Epithelial cell of prostate (primary cell): ENCODE data around the gene SBNO2.
A peak's percentile ranks its signal among the peaks of the same experiment; 100 is the strongest.

Experiments used
- DNase-seq: peaks from one replicate; pipeline ENCODE4 v3.0.0-alpha.2; 2011; ENCODE audit warnings: low read depth, low spot score
- H3K27ac ChIP-seq: fragments of 450-650 bp; 2 replicates; pipeline ENCODE4 v1.5.1; 2017; ENCODE audit warnings: mild to moderate bottlenecking

The SBNO2 gene

DNA sequence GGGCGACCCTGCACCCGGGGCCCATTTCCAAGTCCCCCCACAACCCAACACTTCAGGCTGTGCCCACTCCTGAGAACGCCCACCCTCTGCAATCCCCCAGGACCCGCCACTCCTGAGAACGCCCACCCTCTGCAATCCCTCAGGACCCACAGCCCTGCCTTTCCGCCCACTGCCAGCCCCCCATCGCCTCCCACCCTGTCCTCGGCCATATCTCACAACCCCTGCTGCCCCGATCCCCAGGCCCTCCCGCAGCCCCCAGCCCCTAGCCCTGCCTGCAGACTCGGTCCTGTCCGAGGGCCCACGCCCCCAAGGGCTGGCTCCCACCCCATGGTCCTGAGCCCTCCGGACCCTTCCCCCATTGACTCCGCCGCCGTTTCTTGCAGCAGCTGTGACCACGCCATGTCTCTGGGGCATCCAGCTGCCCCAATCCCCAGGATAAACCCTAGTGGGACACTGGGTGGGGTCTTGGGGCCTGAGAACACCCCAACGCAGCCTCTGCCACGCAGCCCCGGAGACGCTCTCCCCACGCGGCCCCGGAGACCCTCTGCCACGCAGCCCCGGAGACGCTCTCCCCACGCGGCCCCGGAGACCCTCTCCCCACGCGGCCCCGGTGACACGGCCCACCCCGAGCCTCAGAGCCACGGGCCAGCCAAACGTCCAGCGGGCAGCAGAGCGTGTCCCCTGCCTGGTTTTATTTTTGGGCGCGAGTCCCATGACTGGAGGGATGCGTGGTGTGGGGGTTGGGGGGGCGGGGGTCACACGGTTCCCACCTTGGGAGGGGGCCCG, 17.0 kb downstream of the SBNO2 start:
- H3K27ac ChIP-seq, result no peak overlapping the region

GRCh38 chr19:1156305-1156801, 17.7 kb downstream of the SBNO2 start:
- no peak overlapping the region for H3K27ac ChIP-seq
- DNase-seq, result no peak

More for the DNA sequence above, 17.0 kb downstream of the SBNO2 start:
- no peak for DNase-seq

- H3K27ac ChIP-seq, result peak overlapping the region; percentile 83
- DNase-seq, result no peak
Observed at GRCh38 chr19:1155352-1156304, 18.4 kb downstream of the SBNO2 start.

GRCh38 chr19:1154731-1155351, 19.2 kb downstream of the SBNO2 start:
- no peak for DNase-seq
- H3K27ac ChIP-seq, result peak overlapping the region; percentile 83

- DNase-seq, result no peak
- H3K27ac ChIP-seq, result peak overlapping the region; percentile 83
Observed at GRCh38 chr19:1153891-1154730, 20.0 kb downstream of the SBNO2 start.

DNA sequence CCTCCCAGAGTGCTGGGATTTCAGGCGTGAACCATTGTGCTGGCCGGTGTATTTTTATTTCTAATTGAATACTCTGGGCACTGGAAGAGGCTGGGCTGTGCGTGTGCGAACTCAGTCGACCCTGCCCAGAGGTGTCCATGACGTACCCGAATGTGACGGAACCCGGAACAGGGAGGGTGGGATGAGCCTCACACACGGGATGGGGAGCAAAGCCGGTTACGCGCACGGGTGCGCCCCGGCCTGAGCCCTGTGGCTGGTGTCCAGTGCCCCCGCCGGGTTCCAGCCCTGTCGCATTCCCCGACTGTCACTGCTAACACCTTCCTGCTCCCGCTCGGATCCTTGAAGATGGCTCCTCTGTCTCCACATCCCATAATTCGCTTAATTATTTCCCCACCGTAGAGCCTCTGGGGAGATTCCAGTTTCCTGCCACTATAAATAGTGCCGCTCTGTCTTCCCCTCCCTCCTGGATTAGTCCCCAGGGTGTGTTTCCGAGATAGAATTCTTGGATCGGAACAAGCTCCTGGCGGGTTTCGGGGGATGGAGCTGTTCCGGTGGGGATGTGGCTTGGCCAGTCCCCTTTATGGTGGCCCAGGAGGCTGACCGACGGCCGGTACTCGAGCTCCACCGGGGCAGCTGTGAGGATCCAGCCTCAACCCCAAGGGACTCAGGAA, 22.0 kb downstream of the SBNO2 start:
- H3K27ac ChIP-seq, result no peak overlapping the region
- no peak for DNase-seq

- DNase-seq, result no peak
- H3K27ac ChIP-seq, result no peak overlapping the region
Observed at GRCh38 chr19:1151037-1151724, 22.9 kb downstream of the SBNO2 start.

DNA sequence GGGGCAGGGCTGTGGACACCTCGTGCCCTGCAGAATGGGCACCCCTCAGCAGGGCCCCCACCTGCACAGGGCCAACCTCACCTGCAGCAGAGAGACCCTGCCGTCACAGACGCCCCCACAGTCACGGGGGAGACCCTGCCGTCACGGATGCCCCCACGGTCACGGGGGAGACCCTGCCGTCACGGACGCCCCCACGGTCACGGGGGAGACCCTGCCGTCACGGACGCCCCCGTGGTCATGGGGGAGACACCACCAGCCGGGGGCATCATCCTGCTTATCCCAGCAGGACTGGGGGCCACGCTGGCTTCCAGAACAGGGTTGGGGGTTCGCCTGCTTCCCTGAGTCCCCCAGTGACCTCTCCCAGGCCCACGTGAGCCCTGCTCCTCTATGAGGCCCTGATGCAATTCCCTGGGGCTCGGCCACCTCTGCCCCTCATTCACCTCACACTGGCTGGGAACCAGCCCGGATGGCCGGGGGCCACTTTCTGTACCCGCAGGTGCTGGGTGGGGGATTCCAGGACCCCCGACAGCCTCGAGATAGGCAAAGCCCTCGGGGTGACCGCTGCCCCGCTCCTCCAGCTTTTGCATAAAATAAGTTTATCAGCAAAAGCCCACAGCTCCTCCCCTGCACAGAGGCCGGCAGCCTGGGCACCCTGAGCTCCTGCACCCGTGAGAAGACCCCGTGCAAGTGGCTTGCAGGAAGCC, 23.6 kb downstream of the SBNO2 start:
- no peak overlapping the region for H3K27ac ChIP-seq

DNA sequence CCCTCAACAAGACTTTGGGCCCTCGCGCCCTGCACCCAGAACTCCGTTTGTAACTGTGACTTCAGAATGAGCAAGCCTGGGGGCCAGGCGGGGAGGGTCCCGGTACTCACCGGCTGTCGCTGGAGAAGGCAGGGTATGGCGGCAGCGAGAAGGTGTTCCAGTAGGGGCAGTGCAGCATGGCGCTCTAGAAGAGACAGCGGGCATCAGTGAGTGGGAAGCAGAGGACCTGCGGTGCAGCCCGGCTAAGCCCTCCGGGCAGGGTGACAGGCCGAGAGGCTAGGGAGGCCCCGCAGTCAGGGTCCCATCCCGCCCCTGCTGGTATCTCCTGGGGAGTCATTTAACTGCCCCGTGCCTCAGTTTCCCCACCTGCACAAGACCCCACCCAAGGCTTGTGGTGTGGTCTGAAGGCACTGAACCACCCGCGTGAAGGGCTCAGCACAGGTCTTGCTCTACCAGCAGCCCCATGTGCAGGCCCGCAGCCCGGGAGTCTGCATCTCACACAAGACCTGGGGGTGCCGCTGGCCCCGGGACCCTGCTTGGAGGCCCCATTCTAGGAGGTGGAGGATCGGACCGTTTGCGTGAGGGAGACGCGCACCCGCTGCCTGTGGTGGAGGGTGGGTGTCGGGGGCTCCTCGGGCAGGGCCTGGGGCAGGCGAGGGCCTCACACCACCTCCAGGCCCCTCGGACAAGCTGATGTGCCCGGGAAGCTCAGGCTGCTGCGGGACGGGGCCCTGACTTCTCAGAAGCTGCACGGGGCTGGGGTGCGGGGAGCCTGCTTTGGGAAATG, 24.6 kb downstream of the SBNO2 start:
- no peak overlapping the region for H3K27ac ChIP-seq
- DNase-seq, result no peak

More for the DNA sequence above, 23.6 kb downstream of the SBNO2 start:
- DNase-seq, result no peak

DNA sequence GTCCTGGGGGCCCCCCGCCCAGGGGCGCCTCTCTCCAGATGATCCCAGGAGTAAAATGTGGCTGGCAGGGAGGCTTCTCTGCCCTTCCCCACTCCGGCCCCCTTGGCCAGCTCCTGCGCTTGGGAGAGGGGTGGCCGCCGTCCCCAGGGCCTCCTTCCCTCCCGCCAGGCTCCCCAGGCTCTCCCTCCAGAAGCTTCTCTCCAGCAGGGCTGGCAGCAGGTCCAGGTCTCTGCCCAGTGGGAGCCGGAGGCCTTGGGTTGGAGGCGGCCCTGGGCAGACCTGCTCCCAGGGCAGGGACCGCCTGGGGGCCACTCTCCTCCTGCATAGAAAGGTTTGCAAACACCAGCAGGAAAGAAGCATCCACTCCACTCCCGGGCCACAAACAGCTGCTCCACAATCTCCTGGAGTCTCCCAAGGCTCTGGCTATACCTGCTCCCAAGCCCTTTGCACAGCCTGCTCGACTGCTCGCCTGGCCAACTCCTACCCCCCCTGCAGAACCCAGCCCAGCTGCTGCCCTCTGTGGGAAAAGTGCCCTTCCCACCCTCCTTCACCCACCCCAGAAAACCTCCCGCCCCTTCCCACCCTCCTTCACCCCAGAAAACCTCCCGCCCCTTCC, 26.0 kb downstream of the SBNO2 start:
- no peak overlapping the region for H3K27ac ChIP-seq
- DNase-seq, result no peak

DNA sequence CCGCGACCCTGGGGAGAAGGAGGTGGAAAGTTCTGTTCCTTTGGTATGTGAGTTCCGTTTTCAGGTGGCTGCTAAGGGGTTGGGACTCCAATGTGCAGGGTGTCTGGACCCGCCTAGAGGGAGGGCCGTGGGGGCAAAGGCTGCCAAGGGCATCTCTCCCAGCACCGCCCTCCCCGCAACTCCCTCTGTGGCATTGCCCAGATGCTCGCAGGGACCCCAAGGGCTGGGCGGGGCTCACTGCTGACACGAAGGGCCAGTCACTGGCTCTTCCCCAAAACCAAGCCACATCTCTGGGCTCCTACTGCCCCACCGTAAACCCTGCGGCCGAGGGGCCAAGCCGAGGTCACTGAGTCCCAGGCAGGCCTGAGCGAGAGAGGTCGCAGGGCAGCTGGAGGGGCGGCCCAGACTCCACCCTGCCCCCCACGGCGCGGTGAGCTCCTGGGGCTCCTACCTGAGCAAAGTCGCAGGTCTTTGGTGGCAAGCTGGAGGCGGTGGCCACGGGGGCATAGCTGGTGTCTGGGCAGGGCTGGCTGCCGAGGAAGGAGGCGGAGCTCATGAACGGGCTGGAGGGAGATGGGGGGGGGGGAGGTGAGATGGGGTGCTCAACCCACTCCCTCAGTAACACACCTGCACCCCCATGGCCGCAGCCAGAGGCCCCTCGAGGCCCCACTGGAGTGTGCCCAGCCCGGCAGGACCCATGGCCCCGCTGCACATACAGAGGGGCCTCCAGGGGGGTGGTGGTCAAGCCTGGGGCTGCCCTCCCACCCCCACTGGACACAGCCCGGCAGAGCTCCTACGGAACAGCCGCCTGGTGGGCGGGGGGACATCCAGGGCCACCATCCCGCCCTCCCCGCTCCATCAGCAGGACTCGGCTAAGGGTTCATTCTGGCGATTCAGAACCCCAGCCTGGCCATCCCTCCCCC, 26.9 kb downstream of the SBNO2 start:
- no peak for DNase-seq
- H3K27ac ChIP-seq, result no peak overlapping the region

- H3K27ac ChIP-seq, result no peak overlapping the region
- no peak for DNase-seq
Observed at GRCh38 chr19:1146412-1146699, 27.7 kb downstream of the SBNO2 start.

- DNase-seq, result no peak
Observed at GRCh38 chr19:1145635-1146411, 28.2 kb downstream of the SBNO2 start.

DNA sequence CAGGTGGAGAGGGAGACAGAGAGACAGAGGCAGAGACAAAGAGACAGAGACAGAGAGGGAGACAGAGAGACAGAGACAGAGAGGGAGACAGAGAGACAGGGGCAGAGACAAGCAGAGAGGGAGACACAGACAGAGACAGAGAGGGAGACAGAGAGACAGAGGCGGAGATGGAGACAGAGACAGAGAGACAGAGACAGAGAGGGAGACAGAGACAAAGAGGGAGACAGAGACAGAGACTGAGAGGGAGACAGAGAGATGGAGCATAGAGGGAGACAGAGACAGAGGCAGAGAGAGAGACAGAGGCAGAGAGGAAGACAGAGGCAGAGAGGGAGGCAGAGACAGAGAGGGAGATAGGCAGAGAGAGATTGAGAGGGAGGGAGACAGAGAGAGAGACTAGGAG, 29.3 kb downstream of the SBNO2 start:
- no peak overlapping the region for H3K27ac ChIP-seq
- no peak for DNase-seq

More at GRCh38 chr19:1145635-1146411, 28.2 kb downstream of the SBNO2 start:
- no peak overlapping the region for H3K27ac ChIP-seq

DNA sequence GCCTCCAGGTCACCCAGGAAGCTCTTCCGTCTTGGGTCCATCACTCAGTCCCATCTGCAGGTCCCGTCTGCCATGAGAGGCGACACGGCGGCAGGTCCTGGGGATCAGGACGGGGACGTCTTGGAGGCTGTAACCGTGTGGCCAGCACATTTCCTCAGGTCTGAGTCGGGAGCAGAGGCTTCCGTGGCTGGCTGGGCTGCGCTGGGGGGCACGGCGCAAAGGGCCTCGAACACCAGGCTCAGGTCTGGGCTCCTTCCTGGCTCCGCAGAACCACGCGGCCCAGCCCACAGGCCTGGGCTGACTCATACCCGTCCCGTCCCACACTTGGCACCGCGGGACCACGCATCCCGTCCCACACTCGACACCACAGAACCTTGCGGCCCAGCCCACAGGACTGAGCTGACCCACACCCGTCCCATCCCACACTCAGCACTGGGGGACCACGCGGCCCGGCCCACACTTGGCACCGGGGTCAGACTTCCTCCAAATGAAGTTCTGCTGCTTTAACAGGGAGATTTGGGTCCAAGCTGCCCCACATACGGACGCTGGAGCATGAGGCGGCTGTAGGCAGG, 30.2 kb downstream of the SBNO2 start:
- no peak overlapping the region for H3K27ac ChIP-seq
- DNase-seq, result no peak
